Neuron (in vitro differentiated cells): Measurements from ENCODE around the gene ARMC5.

Source experiments
- H2AFZ ChIP-seq: one replicate; pipeline ENCODE4 v1.6.1; 2013; ENCODE audit warnings: low read depth, mild to moderate bottlenecking, inconsistent platforms, low read length, moderate library complexity
- H3K27me3 ChIP-seq: one replicate; pipeline ENCODE4 v1.6.1; 2013; ENCODE audit warnings: low read length; ENCODE audit not compliant: insufficient read depth
- H3K36me3 ChIP-seq: one replicate; pipeline ENCODE4 v1.6.1; 2013; ENCODE audit warnings: low read length; ENCODE audit not compliant: insufficient read depth
- H3K4me1 ChIP-seq: one replicate; pipeline ENCODE4 v1.6.1; 2013; ENCODE audit warnings: low read length; ENCODE audit not compliant: insufficient read depth
- H3K4me3 ChIP-seq: 2 replicates; pipeline ENCODE4 v1.5.1; 2013; ENCODE audit warnings: mild to moderate bottlenecking, low read length, moderate library complexity
- H3K9me3 ChIP-seq: one replicate; pipeline ENCODE4 v1.6.1; 2013; ENCODE audit warnings: low read length

ARMC5 gene

GRCh38 chr16:31472709-31473203, 13.5 kb downstream of the ARMC5 start:
- no peaks in the 10 kb centered on the region for H3K27me3 ChIP-seq
- peaks cover 7% of the 10 kb centered on the region for H3K4me1 ChIP-seq
- peak overlapping the region; percentile 83 for H2AFZ ChIP-seq
- H3K4me3 ChIP-seq: peak overlapping the region; percentile 61
- H3K36me3 ChIP-seq: peaks cover 5% of the 10 kb centered on the region
- no peaks in the 10 kb centered on the region for H3K9me3 ChIP-seq

- Histone ChIP-seq H3K9me3 (no peaks in the 10 kb centered on the region), H2AFZ (no peak overlapping the region), H3K27me3 (no peaks in the 10 kb centered on the region), H3K4me1 (peaks cover 7% of the 10 kb centered on the region), H3K4me3 (no peak overlapping the region), H3K36me3 (peaks cover 5% of the 10 kb centered on the region)
These were observed 14.1 kb downstream of the ARMC5 start for GRCh38 chr16:31473264-31473984.

GRCh38 chr16:31474173-31474714, 14.9 kb downstream of the ARMC5 start:
- H3K4me3 ChIP-seq: no peak overlapping the region
- H3K4me1 ChIP-seq: peaks cover 7% of the 10 kb centered on the region
- no peaks in the 10 kb centered on the region for H3K9me3 ChIP-seq
- peaks cover 5% of the 10 kb centered on the region for H3K36me3 ChIP-seq
- H2AFZ ChIP-seq: no peak overlapping the region
- no peaks in the 10 kb centered on the region for H3K27me3 ChIP-seq

- Histone ChIP-seq H3K9me3 (no peaks in the 10 kb centered on the region), H2AFZ (no peak overlapping the region), H3K27me3 (no peaks in the 10 kb centered on the region), H3K36me3 (peaks cover 5% of the 10 kb centered on the region), H3K4me1 (peaks cover 7% of the 10 kb centered on the region), H3K4me3 (no peak overlapping the region)
These were observed 15.8 kb downstream of the ARMC5 start for GRCh38 chr16:31474773-31475738.

GRCh38 chr16:31475946-31476302, 16.6 kb downstream of the ARMC5 start:
- H3K36me3 ChIP-seq: peaks cover 5% of the 10 kb centered on the region
- H3K4me1 ChIP-seq: peaks cover 7% of the 10 kb centered on the region
- no peaks in the 10 kb centered on the region for H3K9me3 ChIP-seq
- H3K4me3 ChIP-seq: no peak overlapping the region
- no peak overlapping the region for H2AFZ ChIP-seq
- H3K27me3 ChIP-seq: no peaks in the 10 kb centered on the region

GRCh38 chr16:31476303-31477219, 17.3 kb downstream of the ARMC5 start:
- no peak overlapping the region for H2AFZ ChIP-seq
- H3K27me3 ChIP-seq: no peaks in the 10 kb centered on the region
- H3K36me3 ChIP-seq: peaks cover 5% of the 10 kb centered on the region
- H3K4me3 ChIP-seq: no peak overlapping the region
- H3K4me1 ChIP-seq: peaks cover 2% of the 10 kb centered on the region
- H3K9me3 ChIP-seq: no peaks in the 10 kb centered on the region

GRCh38 chr16:31477220-31478216, 18.2 kb downstream of the ARMC5 start:
- Histone ChIP-seq H3K4me3 (no peak overlapping the region), H2AFZ (no peak overlapping the region), H3K9me3 (no peaks in the 10 kb centered on the region), H3K4me1 (no peaks in the 10 kb centered on the region), H3K27me3 (no peaks in the 10 kb centered on the region), H3K36me3 (peaks cover 5% of the 10 kb centered on the region)

- no peak overlapping the region for H3K4me3 ChIP-seq
- no peaks in the 10 kb centered on the region for H3K4me1 ChIP-seq
- H3K9me3 ChIP-seq: no peaks in the 10 kb centered on the region
- no peak overlapping the region for H2AFZ ChIP-seq
- peaks cover 5% of the 10 kb centered on the region for H3K36me3 ChIP-seq
- no peaks in the 10 kb centered on the region for H3K27me3 ChIP-seq
These were observed 19.7 kb downstream of the ARMC5 start for GRCh38 chr16:31478956-31479355.

GRCh38 chr16:31479751-31480150, 20.4 kb downstream of the ARMC5 start:
- no peak overlapping the region for H2AFZ ChIP-seq
- H3K4me3 ChIP-seq: no peak overlapping the region
- H3K4me1 ChIP-seq: peaks cover 4% of the 10 kb centered on the region
- H3K36me3 ChIP-seq: peaks cover 5% of the 10 kb centered on the region
- H3K9me3 ChIP-seq: no peaks in the 10 kb centered on the region
- H3K27me3 ChIP-seq: no peaks in the 10 kb centered on the region

GRCh38 chr16:31480851-31481536, 21.7 kb downstream of the ARMC5 start:
- Histone ChIP-seq H3K9me3 (no peaks in the 10 kb centered on the region), H3K36me3 (peaks cover under 1% of the 10 kb centered on the region), H3K4me1 (peaks cover 5% of the 10 kb centered on the region), H3K27me3 (no peaks in the 10 kb centered on the region), H2AFZ (no peak overlapping the region), H3K4me3 (no peak overlapping the region)

- peaks cover 5% of the 10 kb centered on the region for H3K4me1 ChIP-seq
- H3K4me3 ChIP-seq: no peak within 1 kb of the TSS
- H3K36me3 ChIP-seq: no peaks in the 10 kb centered on the region
- H3K9me3 ChIP-seq: no peaks in the 10 kb centered on the region
- no peaks in the 10 kb centered on the region for H3K27me3 ChIP-seq
- no peak within 1 kb of the TSS for H2AFZ ChIP-seq
These were observed 23.8 kb downstream of the ARMC5 start, which contains the start of gene SLC5A2 for GRCh38 chr16:31483081-31483480. TSS of gene SLC5A2 (plus strand) at chr16:31483123. CDS start at chr16:31483137, 14 bp downstream.
